ENCODE data around the gene GMCL2. TPM values are rescaled to one million over a fixed set of nuclear protein-coding genes. Genes with fewer than 3 reads are reported as not detected.

Gene GMCL2
- total and polyA plus RNA-seq, 9 of the 15 experiments (the other 6 are each of a cell fraction or from before 2014, with no cell fraction given): 0.04 TPM; not detected in 8

GRCh38 chr5:178182158-178182876 lies 4.9 kb downstream of the GMCL2 start (continued):
- TF ChIP-seq LEF1 (IDR thresholded peaks at IDR 0.05): 0 out of 2 replicates have a peak, but pooled peaks have one; percentile 42
- no peak for TF ChIP-seq ZZZ3 (IDR thresholded peaks at IDR 0.05)
- no peak for TF ChIP-seq PTBP1 (IDR thresholded peaks at IDR 0.05; ENCODE audit: low read depth, low read length)
- TF ChIP-seq BRCA1 (IDR thresholded peaks at IDR 0.05): no peak
- TF ChIP-seq BRCA1 (CRISPR knock-in tag; IDR thresholded peaks at IDR 0.05): no peak
- no peak for TF ChIP-seq NELFE (IDR thresholded peaks at IDR 0.05; ENCODE audit: insufficient read depth, insufficient read length)
- no peak for TF ChIP-seq MBD1 (CRISPR knock-in tag; IDR thresholded peaks at IDR 0.05)
- TF ChIP-seq GATAD2A (IDR thresholded peaks at IDR 0.05): no peak
- no peak for TF ChIP-seq ZNF274 (IDR thresholded peaks at IDR 0.05; ENCODE audit: borderline replicate concordance, low read depth, low read length)
- no peak for TF ChIP-seq ZNF785 (CRISPR knock-in tag; IDR thresholded peaks at IDR 0.05)
- no peak for TF ChIP-seq PTRF (tag; IDR thresholded peaks at IDR 0.05)
- TF ChIP-seq TBP (optimal IDR thresholded peaks at IDR 0.05; ENCODE audit: low read depth, low read length): no peak
- no peak for TF ChIP-seq TAF1 (IDR thresholded peaks at IDR 0.05; ENCODE audit: control insufficient read depth, extremely low read depth, insufficient read depth, low read length, severe bottlenecking)
- TF ChIP-seq ZC3H11A (IDR thresholded peaks at IDR 0.05; ENCODE audit: low read depth, low read length): no peak
- no peak for TF ChIP-seq ZNF197 (CRISPR knock-in tag; IDR thresholded peaks at IDR 0.05; ENCODE audit: low read depth)
- TF ChIP-seq MECOM (CRISPR knock-in tag; IDR thresholded peaks at IDR 0.05): no peak
- no peak for TF ChIP-seq THRAP3 (IDR thresholded peaks at IDR 0.05; ENCODE audit: borderline replicate concordance)
- TF ChIP-seq ASH1L (IDR thresholded peaks at IDR 0.05; ENCODE audit: borderline replicate concordance, low read depth, partially characterized antibody): no peak
- TF ChIP-seq CREBBP (IDR thresholded peaks at IDR 0.05; ENCODE audit: low read depth, low read length): no peak
- peak in 1 of 2 experiments; percentile 31; a peak in 1 of 4 replicates for TF ChIP-seq HDAC1 (IDR thresholded peaks at IDR 0.05)
- TF ChIP-seq TAF15 (IDR thresholded peaks at IDR 0.05; ENCODE audit: low read depth, low read length): no peak
- TF ChIP-seq ZFP36 (IDR thresholded peaks at IDR 0.05; ENCODE audit: low read depth, low read length, partially characterized antibody): no peak
- no peak for TF ChIP-seq ZBTB43 (CRISPR knock-in tag; IDR thresholded peaks at IDR 0.05)
- TF ChIP-seq CC2D1A (IDR thresholded peaks at IDR 0.05): peak; percentile 35; the same call in 1 of the 2 replicates
- no peak for TF ChIP-seq BRD9 (IDR thresholded peaks at IDR 0.05; ENCODE audit: low read depth, partially characterized antibody)
- no peak for TF ChIP-seq ZNF668 (CRISPR knock-in tag; IDR thresholded peaks at IDR 0.05)
- TF ChIP-seq FOXJ3 (CRISPR knock-in tag; IDR thresholded peaks at IDR 0.05): no peak
- TF ChIP-seq ZNF324 (CRISPR knock-in tag; IDR thresholded peaks at IDR 0.05): no peak
- no peak for TF ChIP-seq BHLHE40 (IDR thresholded peaks at IDR 0.05; ENCODE audit: low read length)

Measured in K562 (cell line).